Glutamatergic neuron (in vitro differentiated cells): ENCODE results near the gene KMT2A. TPM values are rescaled to one million over a fixed set of nuclear protein-coding genes. Genes with fewer than 3 reads are reported as not detected.
A peak's percentile ranks its signal among the peaks of the same experiment; 100 is the strongest.

Experiments used
- DNase-seq: peaks from one replicate; pipeline ENCODE4 v3.0.0; 2022
- H3K27ac Mint-ChIP-seq: one replicate; pipeline ENCODE4 v1.8.0; 2020; ENCODE audit warnings: mild to moderate bottlenecking, mixed read lengths, inconsistent platforms; ENCODE audit not compliant: unreplicated experiment
- H3K27me3 Mint-ChIP-seq: one replicate; pipeline ENCODE4 v1.8.0; 2020; ENCODE audit warnings: mild to moderate bottlenecking, moderate library complexity, mixed read lengths, inconsistent platforms; ENCODE audit not compliant: unreplicated experiment
- H3K36me3 Mint-ChIP-seq: one replicate; pipeline ENCODE4 v1.8.0; 2020; ENCODE audit warnings: mild to moderate bottlenecking, mixed read lengths, inconsistent platforms; ENCODE audit not compliant: unreplicated experiment
- H3K4me1 Mint-ChIP-seq: one replicate; pipeline ENCODE4 v1.8.0; 2020; ENCODE audit warnings: mild to moderate bottlenecking, low read depth, mixed read lengths, inconsistent platforms; ENCODE audit not compliant: unreplicated experiment
- H3K4me3 Mint-ChIP-seq: one replicate; pipeline ENCODE4 v1.8.0; 2020; ENCODE audit warnings: mild to moderate bottlenecking, mixed read lengths, inconsistent platforms; ENCODE audit not compliant: unreplicated experiment
- H3K9me3 Mint-ChIP-seq: one replicate; pipeline ENCODE4 v1.8.0; 2020; ENCODE audit warnings: mild to moderate bottlenecking, moderate library complexity, mixed read lengths, inconsistent platforms; ENCODE audit not compliant: unreplicated experiment
- CTCF ChIP-seq: fragments of 200-600 bp; sonication (generic); IDR thresholded peaks from one replicate; pipeline ENCODE4 v1.5.0; 2021; ENCODE audit not compliant: partially characterized antibody, unreplicated experiment
- total RNA-seq: library from RNA; stranded (reverse); fragmentation: NEBNext Ultra II Directional; extraction: Animal tissue kit (Norgen Biotek cat#: 25700); gene quantifications from one replicate; pipeline ENCODE4 v1.2.1, GENCODE V29; 2021; ENCODE audit not compliant: unreplicated experiment

Gene KMT2A
- total RNA-seq, 1 donor from 2014 or later, result 132 TPM

GRCh38 chr11:118435290-118435892 is 901 bp upstream of the KMT2A start:
- H3K4me3 Mint-ChIP-seq, result peak overlapping the region; percentile 86
- peaks cover 6% of the 10 kb centered on the region for H3K9me3 Mint-ChIP-seq
- H3K36me3 Mint-ChIP-seq, result no peaks in the 10 kb centered on the region
- H3K4me1 Mint-ChIP-seq, result peaks cover 18% of the 10 kb centered on the region
- H3K27me3 Mint-ChIP-seq, result peaks cover 13% of the 10 kb centered on the region
- TF ChIP-seq CTCF, result no peak
- DNase-seq, result peak; percentile 87
- H3K27ac Mint-ChIP-seq, result peak overlapping the region; percentile 97

DNA sequence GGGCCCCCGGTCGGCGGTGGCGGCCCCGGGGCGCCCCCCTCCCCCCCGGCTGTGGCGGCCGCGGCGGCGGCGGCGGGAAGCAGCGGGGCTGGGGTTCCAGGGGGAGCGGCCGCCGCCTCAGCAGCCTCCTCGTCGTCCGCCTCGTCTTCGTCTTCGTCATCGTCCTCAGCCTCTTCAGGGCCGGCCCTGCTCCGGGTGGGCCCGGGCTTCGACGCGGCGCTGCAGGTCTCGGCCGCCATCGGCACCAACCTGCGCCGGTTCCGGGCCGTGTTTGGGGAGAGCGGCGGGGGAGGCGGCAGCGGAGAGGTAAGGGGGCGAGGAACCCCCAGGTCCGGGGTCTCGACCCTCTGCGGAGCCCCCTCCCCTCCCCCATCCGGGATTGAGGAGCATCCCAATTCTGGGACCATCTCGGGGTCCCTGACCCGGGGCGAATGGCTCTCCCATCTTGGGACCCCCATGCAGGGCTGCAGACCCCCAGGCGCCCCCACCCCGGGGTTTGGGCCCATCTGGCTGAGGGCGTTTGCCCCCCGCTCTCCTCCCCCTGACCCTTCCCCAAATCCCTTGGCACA is 431 bp downstream of the KMT2A start:
- Mint-ChIP-seq H3K36me3 (no peaks in the 10 kb centered on the region), H3K9me3 (peaks cover 6% of the 10 kb centered on the region), H3K4me3 (peak overlapping the region; percentile 95), H3K27me3 (peaks cover 13% of the 10 kb centered on the region), H3K27ac (peak overlapping the region; percentile 95), H3K4me1 (peaks cover 25% of the 10 kb centered on the region)
- DNase-seq, result no peak
- no peak for TF ChIP-seq CTCF

DNA sequence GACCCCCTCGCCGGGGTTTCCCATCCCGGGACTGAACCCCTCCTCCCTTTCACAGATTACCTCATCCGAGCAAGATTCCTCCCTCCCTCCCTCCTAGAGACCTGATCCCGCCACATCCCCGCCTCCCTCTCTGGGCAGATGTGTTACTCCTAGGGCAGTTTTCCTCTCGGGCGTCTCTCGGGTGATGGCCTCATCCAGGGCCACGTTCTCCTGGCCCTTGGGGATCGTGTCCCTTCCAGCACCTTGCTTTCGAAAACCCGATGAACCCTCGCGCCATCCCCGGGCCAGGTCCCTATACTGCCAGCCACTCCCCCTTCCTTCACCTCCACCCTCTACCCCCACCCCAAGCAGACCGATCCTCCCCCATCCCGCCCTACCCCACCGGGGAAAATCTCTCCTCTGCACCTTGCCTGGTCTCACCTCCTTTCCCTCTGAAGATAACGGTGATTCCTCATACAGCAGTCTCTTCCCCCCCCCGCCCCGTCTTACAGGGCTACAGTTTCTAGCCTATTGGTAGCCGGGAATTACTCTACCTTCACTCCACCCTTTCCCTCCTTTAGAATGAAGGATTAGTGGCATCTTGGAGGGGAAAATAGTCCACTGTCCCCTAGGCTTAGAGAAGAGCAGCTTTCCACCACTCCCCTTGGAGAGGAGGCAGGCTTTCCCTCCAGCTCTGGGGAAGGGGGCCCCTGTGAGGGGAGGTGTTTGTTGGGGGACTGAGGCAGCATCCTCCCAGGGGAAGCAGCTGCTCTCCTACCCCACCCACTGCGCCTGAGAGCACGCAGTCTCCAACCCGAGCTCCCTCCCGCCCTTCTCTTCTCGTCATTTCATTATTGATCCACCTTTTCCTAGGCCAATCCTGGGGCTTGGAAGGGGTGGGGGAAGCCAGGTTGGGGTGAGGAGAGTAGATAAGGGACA is 1.2 kb downstream of the KMT2A start:
- Mint-ChIP-seq H3K36me3 (no peaks in the 10 kb centered on the region), H3K4me3 (peak overlapping the region; percentile 95), H3K27me3 (peaks cover 13% of the 10 kb centered on the region), H3K4me1 (peaks cover 32% of the 10 kb centered on the region), H3K27ac (peak overlapping the region; percentile 95), H3K9me3 (peaks cover 6% of the 10 kb centered on the region)
- no peak for TF ChIP-seq CTCF
- peak; percentile 74 for DNase-seq

DNA sequence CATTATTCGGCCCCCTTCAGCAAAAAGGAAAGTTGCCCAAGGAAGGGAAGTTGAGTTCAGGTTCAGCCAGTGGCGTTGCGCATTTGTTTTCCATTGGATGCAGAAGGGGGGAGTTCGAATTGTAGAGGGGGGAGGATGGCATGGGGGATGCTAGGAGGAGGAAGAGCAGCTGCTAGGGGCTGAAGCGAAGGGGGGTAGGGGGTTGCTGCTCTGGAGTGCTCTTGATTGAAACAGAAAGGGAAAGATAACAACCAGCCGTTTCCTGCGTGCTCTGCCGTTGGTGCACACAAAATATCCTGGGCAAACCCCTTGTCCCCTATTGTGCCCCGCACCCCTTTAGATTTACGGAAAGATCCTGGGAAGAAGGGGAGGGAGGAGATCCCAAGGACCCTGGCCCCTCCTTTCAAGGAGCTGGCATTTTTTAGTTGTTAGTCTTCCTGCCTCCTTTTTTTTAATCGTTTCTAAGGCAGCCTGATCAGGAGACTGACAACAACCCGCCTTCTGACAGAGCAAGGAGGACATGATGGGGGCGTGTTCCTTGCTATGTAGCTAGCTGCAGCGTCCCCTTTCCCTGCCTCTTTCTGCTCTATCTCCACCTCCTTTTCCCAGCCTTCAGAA is 2.1 kb downstream of the KMT2A start:
- Mint-ChIP-seq H3K27ac (peak overlapping the region; percentile 95), H3K36me3 (no peaks in the 10 kb centered on the region), H3K4me3 (peak overlapping the region; percentile 95), H3K4me1 (peaks cover 40% of the 10 kb centered on the region), H3K9me3 (peaks cover 6% of the 10 kb centered on the region), H3K27me3 (peaks cover 13% of the 10 kb centered on the region)
- DNase-seq, result peak; percentile 41
- no peak for TF ChIP-seq CTCF
